HUES6 (cell line): ENCODE measurements around the gene TRIM13.
"Not testable (repeated sequence)": the region's sequence is repeated elsewhere in the genome, so short reads cannot be mapped to it uniquely, and the experiment has no call there.

ENCODE experiments used
- H3K27ac ChIP-seq: 2 replicates; pipeline ENCODE4 v1.7.0; 2013; ENCODE audit warnings: low read depth, mild to moderate bottlenecking, low read length, inconsistent platforms
- H3K27me3 ChIP-seq: 2 replicates; pipeline ENCODE4 v1.6.1; 2013; ENCODE audit warnings: low read length; ENCODE audit not compliant: control insufficient read depth, insufficient read depth
- H3K36me3 ChIP-seq: 2 replicates; pipeline ENCODE4 v1.6.1; 2013; ENCODE audit warnings: low read length; ENCODE audit not compliant: control insufficient read depth, insufficient read depth
- H3K4me1 ChIP-seq: 2 replicates; pipeline ENCODE4 v1.6.1; 2013; ENCODE audit warnings: low read length; ENCODE audit not compliant: control insufficient read depth, insufficient read depth
- H3K4me3 ChIP-seq: 2 replicates; pipeline ENCODE4 v1.5.1; 2013; ENCODE audit warnings: low read depth, low read length
- H3K9ac ChIP-seq: one replicate; pipeline ENCODE4 v1.6.1; 2013; ENCODE audit warnings: mild to moderate bottlenecking, low read length
- H3K9me3 ChIP-seq: 2 replicates; pipeline ENCODE4 v1.6.1; 2013; ENCODE audit warnings: low read depth, low read length; ENCODE audit not compliant: control insufficient read depth, insufficient read depth

The TRIM13 gene

DNA sequence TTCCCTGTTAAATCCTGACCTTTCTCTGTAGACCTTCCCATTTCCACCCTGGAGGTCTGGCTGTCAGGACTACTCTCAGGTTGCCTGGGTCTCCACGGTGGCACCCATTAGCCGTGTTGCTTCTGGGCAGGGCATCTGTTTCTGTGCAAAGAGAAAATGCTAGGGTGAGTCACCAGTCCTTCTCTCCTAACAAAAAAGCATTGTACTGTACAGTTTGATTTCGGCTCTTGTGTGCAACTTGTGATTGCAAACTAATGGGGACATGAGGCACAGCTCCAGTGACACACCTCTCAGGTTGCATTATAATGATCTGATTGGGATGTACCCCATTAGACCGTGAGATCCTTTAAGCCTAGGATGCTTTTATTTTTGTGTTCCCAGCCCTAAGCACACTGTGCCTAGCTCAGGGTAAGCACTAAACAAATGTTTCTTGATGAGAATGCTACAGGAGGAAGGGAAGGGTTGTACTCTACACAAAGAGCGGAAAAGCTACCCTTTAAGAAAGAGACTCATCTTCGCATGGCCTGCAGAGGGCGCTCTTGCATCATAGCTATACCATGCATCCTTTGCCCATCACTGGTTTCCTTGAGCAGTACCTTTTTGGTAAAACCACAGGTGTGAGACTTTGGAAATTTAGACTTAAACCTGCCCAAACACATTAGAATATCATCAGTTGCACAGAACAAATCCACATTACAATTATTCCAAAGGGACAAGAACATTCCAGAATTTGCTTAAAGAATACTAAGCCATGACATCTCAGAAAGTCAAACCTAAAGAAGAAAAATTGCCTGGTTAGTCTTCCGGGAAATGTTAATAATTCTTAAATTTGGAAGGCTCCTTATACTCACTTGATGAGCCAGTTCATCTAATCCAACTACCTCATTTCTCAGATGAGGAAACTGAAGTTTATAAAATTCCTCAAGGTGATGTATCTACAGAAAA, 20.3 kb upstream of the TRIM13 start:
- Histone ChIP-seq H3K27me3 (no peaks in the 10 kb centered on the region), H3K4me1 (no peaks in the 10 kb centered on the region), H3K27ac (no peak overlapping the region), H3K9ac (no peak overlapping the region), H3K9me3 (no peaks in the 10 kb centered on the region), H3K36me3 (no peaks in the 10 kb centered on the region), H3K4me3 (no peak overlapping the region)

GRCh38 chr13:49977992-49978391, 18.9 kb upstream of the TRIM13 start:
- no peaks in the 10 kb centered on the region for H3K27me3 ChIP-seq
- no peaks in the 10 kb centered on the region for H3K36me3 ChIP-seq
- H3K9me3 ChIP-seq, result no peaks in the 10 kb centered on the region
- no peak overlapping the region for H3K27ac ChIP-seq
- no peak overlapping the region for H3K9ac ChIP-seq
- H3K4me3 ChIP-seq, result no peak overlapping the region
- H3K4me1 ChIP-seq, result no peaks in the 10 kb centered on the region

GRCh38 chr13:49980266-49980665, 16.6 kb upstream of the TRIM13 start:
- Histone ChIP-seq H3K4me1 (no peaks in the 10 kb centered on the region), H3K9me3 (no peaks in the 10 kb centered on the region), H3K9ac (no peak overlapping the region), H3K36me3 (no peaks in the 10 kb centered on the region), H3K4me3 (no peak overlapping the region), H3K27ac (no peak overlapping the region), H3K27me3 (no peaks in the 10 kb centered on the region)

GRCh38 chr13:49985129-49985528, 11.7 kb upstream of the TRIM13 start:
- no peak overlapping the region for H3K4me3 ChIP-seq
- no peaks in the 10 kb centered on the region for H3K36me3 ChIP-seq
- no peak overlapping the region for H3K9ac ChIP-seq
- no peaks in the 10 kb centered on the region for H3K27me3 ChIP-seq
- H3K9me3 ChIP-seq, result no peaks in the 10 kb centered on the region
- H3K27ac ChIP-seq, result no peak overlapping the region
- H3K4me1 ChIP-seq, result no peaks in the 10 kb centered on the region

- no peak overlapping the region for H3K4me3 ChIP-seq
- no peaks in the 10 kb centered on the region for H3K27me3 ChIP-seq
- H3K4me1 ChIP-seq, result no peaks in the 10 kb centered on the region
- no peaks in the 10 kb centered on the region for H3K36me3 ChIP-seq
- no peak overlapping the region for H3K27ac ChIP-seq
- H3K9me3 ChIP-seq, result no peaks in the 10 kb centered on the region
- H3K9ac ChIP-seq, result no peak overlapping the region
Observed at GRCh38 chr13:49986471-49986870, 10.4 kb upstream of the TRIM13 start.

GRCh38 chr13:49990612-49991011, 6.2 kb upstream of the TRIM13 start:
- H3K4me3 ChIP-seq, H3K4me1 ChIP-seq, H3K9ac ChIP-seq, H3K27ac ChIP-seq, H3K27me3 ChIP-seq, H3K9me3 ChIP-seq, H3K36me3 ChIP-seq: not testable (repeated sequence)

DNA sequence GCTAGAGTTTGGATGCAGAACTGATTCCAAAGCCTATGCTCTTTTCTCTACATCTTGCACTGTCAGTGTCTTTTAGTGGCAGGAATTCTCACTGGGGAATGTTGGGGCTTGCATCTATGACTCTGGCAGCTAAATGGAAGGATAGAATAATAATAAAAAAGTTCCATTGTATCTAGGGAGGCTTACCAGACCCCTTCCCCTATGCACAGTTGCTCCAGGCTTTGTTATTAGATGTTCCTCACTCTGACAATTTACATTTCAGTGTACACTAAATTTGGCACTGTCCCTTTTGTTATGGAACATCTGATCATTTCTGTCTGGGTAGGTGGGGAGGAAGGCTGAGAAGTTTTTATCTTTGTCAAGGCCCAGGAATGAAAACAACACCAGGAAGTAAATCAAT, 3.7 kb upstream of the TRIM13 start:
- Histone ChIP-seq H3K27ac (no peak overlapping the region), H3K4me1 (peaks cover 4% of the 10 kb centered on the region; the same call in 1 of the 2 replicates), H3K9ac (no peak overlapping the region), H3K36me3 (peaks cover under 1% of the 10 kb centered on the region; the same call in 1 of the 2 replicates), H3K4me3 (no peak overlapping the region), H3K27me3 (peaks cover 9% of the 10 kb centered on the region; the same call in 1 of the 2 replicates), H3K9me3 (no peaks in the 10 kb centered on the region)

DNA sequence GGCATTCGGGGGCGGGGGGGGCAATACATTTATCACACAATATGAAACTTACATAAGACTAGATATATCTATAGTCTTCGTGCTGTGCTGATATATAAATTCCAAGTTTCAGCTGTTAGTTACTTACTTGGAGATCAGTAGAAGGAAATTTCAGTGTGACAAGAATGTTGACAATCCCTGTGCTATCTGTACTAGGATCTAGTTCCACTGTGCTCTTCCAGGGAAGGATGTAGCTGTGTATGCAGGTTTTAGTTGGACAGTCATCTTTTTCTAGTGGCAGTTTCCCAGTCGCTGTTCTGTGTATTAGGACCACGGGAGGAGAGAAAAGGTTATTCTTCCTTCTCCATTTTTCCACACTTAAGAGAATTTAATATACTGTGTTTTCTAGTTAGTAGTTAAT, 3.2 kb upstream of the TRIM13 start:
- peaks cover 4% of the 10 kb centered on the region; the same call in 1 of the 2 replicates for H3K4me1 ChIP-seq
- H3K9me3 ChIP-seq, result no peaks in the 10 kb centered on the region
- no peak overlapping the region for H3K9ac ChIP-seq
- no peak overlapping the region for H3K27ac ChIP-seq
- peaks cover 6% of the 10 kb centered on the region; the same call in 1 of the 2 replicates for H3K36me3 ChIP-seq
- peaks cover 9% of the 10 kb centered on the region; the same call in 1 of the 2 replicates for H3K27me3 ChIP-seq
- no peak overlapping the region for H3K4me3 ChIP-seq

DNA sequence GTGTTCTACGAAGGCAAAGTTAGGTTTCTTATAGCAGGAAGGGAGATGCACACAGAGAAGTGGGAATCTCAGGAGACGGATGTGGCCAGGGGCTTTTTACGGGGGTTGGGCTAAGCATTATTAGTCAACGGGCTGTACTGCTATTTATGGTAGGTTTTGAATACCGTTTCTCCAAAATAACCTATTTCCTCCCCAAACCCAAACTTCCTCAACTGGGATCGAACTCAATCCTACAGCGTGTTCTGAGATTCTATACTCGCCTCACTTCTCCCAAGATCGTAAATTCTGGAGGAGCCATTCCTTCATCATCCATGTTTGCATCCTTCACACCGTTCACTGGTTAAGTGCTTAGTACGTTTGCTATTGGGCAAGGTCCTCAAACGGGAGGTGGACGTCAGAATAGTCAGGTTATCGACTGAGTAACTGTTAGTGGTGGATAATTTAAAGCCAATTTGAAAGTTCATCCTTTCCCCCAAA, 1.2 kb upstream of the TRIM13 start:
- Histone ChIP-seq H3K27ac (no peak overlapping the region), H3K4me1 (peaks cover 17% of the 10 kb centered on the region), H3K9ac (peak overlapping the region; percentile 78), H3K9me3 (no peaks in the 10 kb centered on the region), H3K27me3 (peaks cover 9% of the 10 kb centered on the region; the same call in 1 of the 2 replicates), H3K36me3 (peaks cover 18% of the 10 kb centered on the region), H3K4me3 (peak overlapping the region; percentile 76)

- peaks cover 17% of the 10 kb centered on the region for H3K4me1 ChIP-seq
- peaks cover 9% of the 10 kb centered on the region; the same call in 1 of the 2 replicates for H3K27me3 ChIP-seq
- H3K27ac ChIP-seq, result peak overlapping the region; percentile 84; the same call in 1 of the 2 replicates
- H3K9ac ChIP-seq, result peak overlapping the region; percentile 78
- no peaks in the 10 kb centered on the region for H3K9me3 ChIP-seq
- peak overlapping the region; percentile 76 for H3K4me3 ChIP-seq
- peaks cover 20% of the 10 kb centered on the region for H3K36me3 ChIP-seq
Observed at GRCh38 chr13:49996161-49996915, 504 bp upstream of the TRIM13 start.

DNA sequence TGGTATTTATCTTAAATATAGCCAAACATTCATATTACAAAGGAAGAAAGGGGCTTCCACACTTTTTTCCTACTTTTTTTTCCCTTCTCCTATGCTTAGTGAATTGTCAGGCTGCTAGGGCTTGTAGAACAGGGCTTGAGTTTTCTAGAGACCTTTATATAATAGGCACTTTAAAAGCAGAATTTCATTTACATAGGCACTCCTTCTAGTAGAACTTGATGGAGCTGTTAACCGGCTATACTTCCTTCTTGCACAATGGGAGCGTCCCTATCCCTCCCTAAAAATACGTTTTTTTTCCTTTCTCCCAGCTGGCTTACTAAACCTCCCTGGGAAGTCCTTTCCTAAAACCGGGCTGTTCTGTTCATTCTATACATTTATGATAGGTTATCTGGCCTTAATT, 1.1 kb downstream of the TRIM13 start:
- Histone ChIP-seq H3K9ac (peak overlapping the region; percentile 97), H3K27ac (no peak overlapping the region), H3K36me3 (peaks cover 30% of the 10 kb centered on the region), H3K4me3 (peak overlapping the region; percentile 93), H3K27me3 (peaks cover 9% of the 10 kb centered on the region; the same call in 1 of the 2 replicates), H3K9me3 (no peaks in the 10 kb centered on the region), H3K4me1 (peaks cover 17% of the 10 kb centered on the region)
